K562 (cell line): ENCODE results near the gene HSF5. TPM values are rescaled to one million over a fixed set of nuclear protein-coding genes. Genes with fewer than 3 reads are reported as not detected.

Source experiments
- ATF3 ChIP-seq, 2 experiments: fragments of 450-650 bp in 1 of 2; sonication (generic) in 1 of 2; formaldehyde crosslinking in 1 of 2; IDR thresholded peaks in 1 of 2; conservative IDR thresholded peaks in 1 of 2; 2 replicates each; pipeline versions ENCODE4 v1.6.1 to v1.8.1; 2016 to 2023; ENCODE audit warnings: mild to moderate bottlenecking in 2 of 2, moderate library complexity in 2 of 2, inconsistent platforms in 1 of 2, missing genetic modification reagents in 1 of 2
- CEBPB ChIP-seq: fragments of 450-650 bp; IDR thresholded peaks from 2 replicates; pipeline ENCODE4 v1.6.1; 2016; ENCODE audit warnings: missing genetic modification characterization, missing compliant biosample characterization
- CREB1 ChIP-seq, 2 experiments: sonication (generic) in 1 of 2; formaldehyde crosslinking in 1 of 2; IDR thresholded peaks; 2 replicates each; pipeline versions ENCODE4 v1.6.1 to v1.8.0; 2012 to 2022; ENCODE audit warnings: inconsistent platforms in 1 of 2, mild to moderate bottlenecking in 1 of 2, missing genetic modification reagents in 1 of 2, moderate library complexity in 1 of 2
- CSDE1 ChIP-seq, 2 experiments: fragments of 450-650 bp; IDR thresholded peaks; 2 replicates each; pipeline ENCODE4 v1.6.1; 2016; ENCODE audit warnings: mild to moderate bottlenecking in 1 of 2
- EWSR1 ChIP-seq: fragments of 450-650 bp; IDR thresholded peaks from 2 replicates; pipeline ENCODE4 v1.6.1; 2018; ENCODE audit warnings: borderline replicate concordance, mild to moderate bottlenecking, low read depth, moderate library complexity; ENCODE audit not compliant: partially characterized antibody
- FOXA1 ChIP-seq: fragments of 450-650 bp; IDR thresholded peaks from 2 replicates; pipeline ENCODE4 v1.6.1; 2016; ENCODE audit warnings: mild to moderate bottlenecking, borderline replicate concordance
- JUND ChIP-seq, 2 experiments: IDR thresholded peaks; 2 replicates in 1 of 2; 3 replicates in 1 of 2; pipeline ENCODE4 v1.6.1; 2011; ENCODE audit warnings: borderline replicate concordance in 2 of 2, low read depth in 2 of 2, low read length in 2 of 2, improper control_type of control experiment in 1 of 2, missing biosample characterization in 1 of 2, missing genetic modification characterization in 1 of 2, missing genetic modification reagents in 1 of 2
- KDM1A ChIP-seq, 2 experiments: fragments of 450-650 bp; IDR thresholded peaks; 2 replicates each; pipeline ENCODE4 v1.6.1; 2016; ENCODE audit warnings: mild to moderate bottlenecking in 2 of 2
- KDM5B ChIP-seq: fragments of 200-600 bp; sonication (generic); IDR thresholded peaks from 2 replicates; pipeline ENCODE4 v1.6.1; 2012; ENCODE audit warnings: low read depth, mild to moderate bottlenecking, moderate library complexity, low read length, control low read depth, inconsistent platforms; ENCODE audit not compliant: insufficient replicate concordance
- MBD2 ChIP-seq: sonication (generic); IDR thresholded peaks from 2 replicates; pipeline ENCODE4 v1.6.1; 2016; ENCODE audit warnings: low read depth, borderline replicate concordance
- NCOA4 ChIP-seq: fragments of 450-650 bp; IDR thresholded peaks from 2 replicates; pipeline ENCODE4 v1.6.1; 2018; ENCODE audit warnings: mild to moderate bottlenecking; ENCODE audit not compliant: partially characterized antibody
- NFIX ChIP-seq: fragments of 250-450 bp; sonication (Bioruptor Pico); IDR thresholded peaks from 2 replicates; pipeline ENCODE4 v1.4.0; 2020; ENCODE audit warnings: low read depth, mild to moderate bottlenecking, moderate library complexity
- PHB ChIP-seq: fragments of 250-450 bp; sonication (Bioruptor Pico); IDR thresholded peaks from 2 replicates; pipeline ENCODE4 v1.5.0; 2021
- ZFX ChIP-seq: sonication (generic); formaldehyde crosslinking; IDR thresholded peaks from 2 replicates; pipeline ENCODE4 v1.8.0; 2022; ENCODE audit warnings: mild to moderate bottlenecking, missing genetic modification reagents, moderate library complexity
- ZNF282 ChIP-seq: sonication (generic); formaldehyde crosslinking; IDR thresholded peaks from 2 replicates; pipeline ENCODE4 v1.8.1; 2023; ENCODE audit warnings: missing genetic modification reagents
- ZNF398 ChIP-seq: fragments of 250-450 bp; sonication (Bioruptor Pico); IDR thresholded peaks from 2 replicates; pipeline ENCODE4 v1.8.0; 2021; ENCODE audit warnings: moderate library complexity, mild to moderate bottlenecking, inconsistent platforms
- ZNF436 ChIP-seq: fragments of 250-450, 450-650 bp; sonication (Bioruptor Pico); formaldehyde crosslinking; IDR thresholded peaks from 2 replicates; pipeline ENCODE4 v1.7.0; 2020; ENCODE audit warnings: mild to moderate bottlenecking
- ZNF586 ChIP-seq: fragments of 450-650 bp; formaldehyde crosslinking; conservative IDR thresholded peaks from 2 replicates; pipeline ENCODE4 v1.4.0; 2020; ENCODE audit warnings: mild to moderate bottlenecking, moderate library complexity
- ZNF589 ChIP-seq: fragments of 200-800 bp; sonication (Bioruptor generic); IDR thresholded peaks from 2 replicates; pipeline ENCODE4 v1.6.1; 2016; ENCODE audit warnings: low read depth, missing genetic modification characterization, missing compliant biosample characterization
- ZNF592 ChIP-seq: fragments of 450-650 bp; IDR thresholded peaks from 2 replicates; pipeline ENCODE4 v1.6.1; 2017; ENCODE audit warnings: antibody characterized with exemption, mild to moderate bottlenecking
- ZNF695 ChIP-seq: fragments of 450-650 bp; formaldehyde crosslinking; IDR thresholded peaks from 2 replicates; pipeline ENCODE4 v1.4.0; 2020; ENCODE audit warnings: mild to moderate bottlenecking, moderate library complexity
- polyA plus RNA-seq, 8 experiments: library from polyadenylated mRNA; depleted of rRNA in 4 of 8; stranded (reverse) in 5 of 8; unstranded in 3 of 8; fragments of >200 nt; fragmentation: Nextera tagmentation in 2 of 8; fragmentation: Illumina TruSeq in 1 of 8; extraction: Ambion mirVana in 2 of 8; extraction: Trizol in 1 of 8; gene quantifications; 2 replicates each; pipeline versions ENCODE4 v1.2.1 to v1.2.3, GENCODE V29; 2011 to 2014; ENCODE audit warnings: inconsistent platforms in 1 of 8, missing spikeins in 1 of 8
- total RNA-seq, 7 experiments: library from RNA; depleted of rRNA in 6 of 7; stranded (reverse); fragments of >200 nt in 6 of 7; fragmentation: Illumina TruSeq in 2 of 7; extraction: Trizol in 2 of 7; gene quantifications; 2 replicates each; pipeline versions ENCODE4 v1.2.1 to v1.2.3, GENCODE V29; 2011 to 2021; ENCODE audit warnings: low replicate concordance in 1 of 7

The HSF5 gene
- total and polyA plus RNA-seq, 9 of the 15 experiments (the other 6 are each of a cell fraction or from before 2014, with no cell fraction given), result 0.04 TPM; not detected in 8

GRCh38 chr17:58412961-58413586 lies 75.1 kb downstream of the HSF5 start (continued):
- TF ChIP-seq CSDE1 (IDR thresholded peaks at IDR 0.05) (no peak), JUND (IDR thresholded peaks at IDR 0.05; ENCODE audit: borderline replicate concordance, low read depth, low read length) (no peak), JUND (tag; IDR thresholded peaks at IDR 0.05; ENCODE audit: borderline replicate concordance, low read depth, low read length) (peak; percentile 29; the same call in 1 of the 3 replicates), ZNF589 (CRISPR knock-in tag) (peak; percentile 21; the same call in 1 of the 2 replicates), ZNF695 (no peak), ZNF592 (peak; percentile 77), ZNF282 (CRISPR knock-in tag) (no peak), FOXA1 (no peak), ZFX (CRISPR knock-in tag) (no peak), CEBPB (tag) (peak; percentile 48), ZNF436 (CRISPR knock-in tag) (no peak), KDM1A (IDR thresholded peaks at IDR 0.05) (0 out of 4 replicates have a peak, but pooled peaks of 1 of the 2 experiments have one; percentile 16), NFIX (CRISPR knock-in tag) (no peak), EWSR1 (no peak), PHB (no peak), KDM5B (no peak), MBD2 (no peak), NCOA4 (no peak), ZNF586 (CRISPR knock-in tag) (no peak), ZNF398 (no peak), CREB1 (IDR thresholded peaks at IDR 0.05) (no peak), CREB1 (CRISPR knock-in tag; IDR thresholded peaks at IDR 0.05) (no peak), ATF3 (IDR thresholded peaks at IDR 0.05) (peak; percentile 58), ATF3 (CRISPR knock-in tag; conservative IDR thresholded peaks at IDR 0.05) (no peak)
